DOHH2 (cell line): ENCODE results near the gene KMT2B.

ENCODE experiments used
- EZH2phosphoT487 ChIP-seq: fragments of 200-600 bp; sonication (generic); IDR thresholded peaks from 2 replicates; pipeline ENCODE4 v1.6.1; 2017; ENCODE audit warnings: borderline replicate concordance, mild to moderate bottlenecking, antibody characterized with exemption, low read length, moderate library complexity, mixed read lengths
- TF ChIP-seq, protein P1 (sequence below): fragments of 200-600 bp; sonication (generic); IDR thresholded peaks from one replicate; pipeline ENCODE4 v1.5.1; 2014; ENCODE audit warnings: antibody characterized with exemption, mild to moderate bottlenecking, low read depth, low read length; ENCODE audit not compliant: poor library complexity, severe bottlenecking

DNA sequence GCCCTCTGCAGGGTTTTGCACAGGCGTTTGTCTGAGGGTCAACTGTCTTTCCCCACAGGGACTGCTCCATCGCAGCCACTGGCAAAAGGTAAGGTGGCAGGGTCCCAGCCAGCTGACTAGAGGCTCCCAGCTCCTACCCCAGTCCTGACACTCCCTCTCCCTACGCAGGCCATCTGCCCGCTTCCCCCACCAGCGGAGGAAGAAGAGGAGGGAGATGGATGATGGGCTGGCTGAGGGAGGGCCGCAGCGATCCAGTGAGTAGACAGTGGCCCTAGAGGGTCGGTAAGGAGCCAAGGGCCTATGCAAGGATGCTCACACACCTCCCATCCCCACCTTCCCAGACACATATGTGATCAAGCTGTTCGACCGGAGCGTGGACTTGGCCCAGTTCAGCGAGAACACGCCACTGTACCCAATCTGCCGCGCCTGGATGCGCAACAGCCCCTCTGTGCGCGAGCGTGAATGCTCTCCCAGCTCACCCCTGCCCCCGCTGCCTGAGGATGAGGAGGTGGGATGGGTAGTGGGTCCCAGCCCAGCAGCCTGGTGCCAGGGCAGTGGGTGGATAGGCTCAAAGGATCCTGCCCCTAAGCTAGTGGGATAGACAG lies 35.0 kb downstream of the KMT2B start:
- TF ChIP-seq, protein P1, sequence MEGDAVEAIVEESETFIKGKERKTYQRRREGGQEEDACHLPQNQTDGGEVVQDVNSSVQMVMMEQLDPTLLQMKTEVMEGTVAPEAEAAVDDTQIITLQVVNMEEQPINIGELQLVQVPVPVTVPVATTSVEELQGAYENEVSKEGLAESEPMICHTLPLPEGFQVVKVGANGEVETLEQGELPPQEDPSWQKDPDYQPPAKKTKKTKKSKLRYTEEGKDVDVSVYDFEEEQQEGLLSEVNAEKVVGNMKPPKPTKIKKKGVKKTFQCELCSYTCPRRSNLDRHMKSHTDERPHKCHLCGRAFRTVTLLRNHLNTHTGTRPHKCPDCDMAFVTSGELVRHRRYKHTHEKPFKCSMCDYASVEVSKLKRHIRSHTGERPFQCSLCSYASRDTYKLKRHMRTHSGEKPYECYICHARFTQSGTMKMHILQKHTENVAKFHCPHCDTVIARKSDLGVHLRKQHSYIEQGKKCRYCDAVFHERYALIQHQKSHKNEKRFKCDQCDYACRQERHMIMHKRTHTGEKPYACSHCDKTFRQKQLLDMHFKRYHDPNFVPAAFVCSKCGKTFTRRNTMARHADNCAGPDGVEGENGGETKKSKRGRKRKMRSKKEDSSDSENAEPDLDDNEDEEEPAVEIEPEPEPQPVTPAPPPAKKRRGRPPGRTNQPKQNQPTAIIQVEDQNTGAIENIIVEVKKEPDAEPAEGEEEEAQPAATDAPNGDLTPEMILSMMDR, result no peak
- TF ChIP-seq EZH2phosphoT487, result no peak
